IPS-NIHi11 (cell line): ENCODE data around the gene ELK3.
"Not testable (repeated sequence)": the region's sequence is repeated elsewhere in the genome, so short reads cannot be mapped to it uniquely, and the experiment has no call there.

Source experiments
- DNase-seq: peaks from one replicate; pipeline ENCODE4 v3.0.0; 2012; ENCODE audit warnings: mixed read lengths, low spot score

The ELK3 gene

GRCh38 chr12:96311191-96311590 lies 117.0 kb downstream of the ELK3 start:
- DNase-seq = no peak

- no peak for DNase-seq
These were observed 119.4 kb downstream of the ELK3 start for GRCh38 chr12:96313606-96314005.

GRCh38 chr12:96314723-96315122 lies 120.5 kb downstream of the ELK3 start:
- no peak for DNase-seq

GRCh38 chr12:96315741-96316481 lies 121.7 kb downstream of the ELK3 start:
- peak; percentile 13 for DNase-seq

GRCh38 chr12:96317801-96318200 lies 123.6 kb downstream of the ELK3 start:
- not testable (repeated sequence) for DNase-seq
